Measurements from ENCODE around the gene CHCHD1.

- TF ChIP-seq POLR2A (IDR thresholded peaks at IDR 0.05; ENCODE audit: low read depth, low read length) (0 out of 2 replicates have a peak, but pooled peaks have one; percentile 8), POLR2AphosphoS5 (IDR thresholded peaks at IDR 0.05; ENCODE audit: low read depth, low read length) (no peak), TAF1 (IDR thresholded peaks at IDR 0.05; ENCODE audit: low read depth, low read length) (no peak), POU2F2 (IDR thresholded peaks at IDR 0.05; ENCODE audit: low read depth, low read length) (no peak)
Observed at GRCh38 chr10:73808021-73808815, 26.4 kb downstream of the CHCHD1 start.

All from GM12891 (cell line).